ENCODE measurements around the gene NCS1.

DNA sequence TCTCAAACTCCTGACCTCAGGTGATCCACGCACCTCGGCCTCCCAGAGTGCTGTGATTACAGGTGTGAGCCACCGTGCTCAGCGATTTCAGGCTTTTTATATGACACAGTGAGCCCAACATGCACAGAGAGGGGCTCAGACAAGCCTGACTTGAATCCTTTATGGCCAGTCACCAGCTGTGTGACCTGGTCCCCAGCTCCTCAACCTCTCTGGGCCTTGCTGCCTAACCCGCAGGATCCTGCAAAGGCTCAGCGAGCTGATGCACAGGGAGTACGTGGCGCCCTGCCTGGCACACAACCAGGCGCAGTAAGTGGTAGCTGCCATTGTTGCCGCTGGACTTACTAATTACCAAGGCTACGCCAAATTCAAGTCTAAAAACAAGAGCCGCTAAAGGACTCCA lies 16.6 kb upstream of the NCS1 start:
- TF ChIP-seq, protein P1, sequence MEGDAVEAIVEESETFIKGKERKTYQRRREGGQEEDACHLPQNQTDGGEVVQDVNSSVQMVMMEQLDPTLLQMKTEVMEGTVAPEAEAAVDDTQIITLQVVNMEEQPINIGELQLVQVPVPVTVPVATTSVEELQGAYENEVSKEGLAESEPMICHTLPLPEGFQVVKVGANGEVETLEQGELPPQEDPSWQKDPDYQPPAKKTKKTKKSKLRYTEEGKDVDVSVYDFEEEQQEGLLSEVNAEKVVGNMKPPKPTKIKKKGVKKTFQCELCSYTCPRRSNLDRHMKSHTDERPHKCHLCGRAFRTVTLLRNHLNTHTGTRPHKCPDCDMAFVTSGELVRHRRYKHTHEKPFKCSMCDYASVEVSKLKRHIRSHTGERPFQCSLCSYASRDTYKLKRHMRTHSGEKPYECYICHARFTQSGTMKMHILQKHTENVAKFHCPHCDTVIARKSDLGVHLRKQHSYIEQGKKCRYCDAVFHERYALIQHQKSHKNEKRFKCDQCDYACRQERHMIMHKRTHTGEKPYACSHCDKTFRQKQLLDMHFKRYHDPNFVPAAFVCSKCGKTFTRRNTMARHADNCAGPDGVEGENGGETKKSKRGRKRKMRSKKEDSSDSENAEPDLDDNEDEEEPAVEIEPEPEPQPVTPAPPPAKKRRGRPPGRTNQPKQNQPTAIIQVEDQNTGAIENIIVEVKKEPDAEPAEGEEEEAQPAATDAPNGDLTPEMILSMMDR (conservative IDR thresholded peaks at IDR 0.05 in 1 of 2, IDR thresholded peaks at IDR 0.05 in 1 of 2; ENCODE audit: extremely low read depth in 1 of 2, insufficient read depth in 1 of 2, low read depth in 1 of 2, low read length in 2 of 2) = no peak
- no peak for TF ChIP-seq EZH2 (IDR thresholded peaks at IDR 0.05; ENCODE audit: borderline replicate concordance, low read length)

Data from mammary epithelial cell (primary cell).